Measurements from ENCODE around the gene G6PC2. TPM values are rescaled to one million over a fixed set of nuclear protein-coding genes. Genes with fewer than 3 reads are reported as not detected.
A peak's percentile ranks its signal among the peaks of the same experiment; 100 is the strongest.

G6PC2 gene, protein sequence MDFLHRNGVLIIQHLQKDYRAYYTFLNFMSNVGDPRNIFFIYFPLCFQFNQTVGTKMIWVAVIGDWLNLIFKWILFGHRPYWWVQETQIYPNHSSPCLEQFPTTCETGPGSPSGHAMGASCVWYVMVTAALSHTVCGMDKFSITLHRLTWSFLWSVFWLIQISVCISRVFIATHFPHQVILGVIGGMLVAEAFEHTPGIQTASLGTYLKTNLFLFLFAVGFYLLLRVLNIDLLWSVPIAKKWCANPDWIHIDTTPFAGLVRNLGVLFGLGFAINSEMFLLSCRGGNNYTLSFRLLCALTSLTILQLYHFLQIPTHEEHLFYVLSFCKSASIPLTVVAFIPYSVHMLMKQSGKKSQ
- total RNA-seq (2021) (not detected in 2 replicates), Bru-seq, nascent RNA (not detected), BruChase-seq, experiment 1, labeled RNA remaining after a 2-hour chase (not detected), BruChase-seq, experiment 2, labeled RNA remaining after a 6-hour chase (not detected)
- long read RNA-seq = 0 reads

DNA sequence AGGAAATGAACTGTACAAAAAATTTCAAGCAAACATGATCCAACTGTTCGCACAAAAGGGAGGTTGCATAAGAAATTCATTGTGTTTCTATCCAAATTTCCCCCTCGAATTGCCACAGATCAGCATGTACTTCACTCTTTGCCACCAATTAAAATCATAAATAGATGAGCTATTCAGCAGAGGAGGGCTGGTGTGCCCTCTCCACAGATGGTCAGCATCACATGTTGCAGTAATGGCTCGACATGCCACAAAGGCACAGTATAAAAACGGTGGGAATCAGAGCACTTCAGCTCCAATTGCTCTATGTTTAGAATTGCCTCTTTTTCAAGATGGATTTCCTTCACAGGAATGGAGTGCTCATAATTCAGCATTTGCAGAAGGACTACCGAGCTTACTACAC is at the start of gene G6PC2:
G6PC2 (plus strand) TSS at position 289 of the 400 bp plus-strand sequence; CDS start at position 330, 41 bp downstream.
- intact Hi-C loops (cut with micrococcal nuclease; ENCODE audit: unreplicated experiment) = no loop called here
- H3K27me3 ChIP-seq (ENCODE audit: insufficient read depth, low read depth) = no peaks in the 10 kb centered on the region
- H3F3A ChIP-seq (ENCODE audit: insufficient read depth, low read depth) = no peaks in the 10 kb centered on the region
- no peak within 1 kb of the TSS for H3K4me3 ChIP-seq
- H3K9me3 ChIP-seq (ENCODE audit: insufficient read depth, low read depth) = no peaks in the 10 kb centered on the region
- H3K27ac ChIP-seq = no peak within 1 kb of the TSS
- no TSS peak for BruUV-seq (replicated peaks)
- no peaks in the 10 kb centered on the region for H3K79me2 ChIP-seq (ENCODE audit: low read depth)
- H3K4me1 ChIP-seq (replicated peaks; ENCODE audit: insufficient read depth) = no peaks in the 10 kb centered on the region
- no peaks in the 10 kb centered on the region for H4K20me1 ChIP-seq (ENCODE audit: insufficient read depth)
- CTCF ChIA-PET = no interaction called here
- no peaks in the 10 kb centered on the region for H3K36me3 ChIP-seq (ENCODE audit: low read depth)
- H2AFZ ChIP-seq = no peak within 1 kb of the TSS
- no peak within 1 kb of the TSS for H3K4me2 ChIP-seq
- H3K9me2 ChIP-seq (ENCODE audit: insufficient read depth) = no peaks in the 10 kb centered on the region
- POLR2A ChIA-PET (ENCODE audit: unreplicated experiment) = no interaction called here
- TF ChIP-seq EZH2 (IDR thresholded peaks at IDR 0.05; ENCODE audit: low read depth) (no peak), CTCF (conservative IDR thresholded peaks at IDR 0.05) (no peak)
- no peak for DNase-seq

GRCh38 chr2:168851674-168852320 is 49.3 kb upstream of the G6PC2 start:
- H4K20me1 ChIP-seq (ENCODE audit: insufficient read depth) = no peaks in the 10 kb centered on the region
- no peaks in the 10 kb centered on the region for H3K27me3 ChIP-seq (ENCODE audit: insufficient read depth, low read depth)
- H3K4me3 ChIP-seq = no peak overlapping the region
- no peak overlapping the region for H2AFZ ChIP-seq
- POLR2A ChIA-PET (ENCODE audit: unreplicated experiment) = no interaction called here
- no peaks in the 10 kb centered on the region for H3K36me3 ChIP-seq (ENCODE audit: low read depth)
- peak in 1 of 2 experiments; percentile 50 for DNase-seq
- no peaks in the 10 kb centered on the region for H3K79me2 ChIP-seq (ENCODE audit: low read depth)
- no peak overlapping the region for H3K27ac ChIP-seq
- no peaks in the 10 kb centered on the region for H3K4me1 ChIP-seq (replicated peaks; ENCODE audit: insufficient read depth)
- intact Hi-C loops (cut with micrococcal nuclease; ENCODE audit: unreplicated experiment) = no loop called here
- H3K9me3 ChIP-seq (ENCODE audit: insufficient read depth, low read depth) = no peaks in the 10 kb centered on the region
- no peaks in the 10 kb centered on the region for H3K9me2 ChIP-seq (ENCODE audit: insufficient read depth)
- no TSS peak for BruUV-seq (replicated peaks)
- no peak overlapping the region for H3K4me2 ChIP-seq
- TF ChIP-seq CTCF (conservative IDR thresholded peaks at IDR 0.05) = no peak
- TF ChIP-seq EZH2 (IDR thresholded peaks at IDR 0.05; ENCODE audit: low read depth) = no peak
- no peaks in the 10 kb centered on the region for H3F3A ChIP-seq (ENCODE audit: insufficient read depth, low read depth)
- CTCF ChIA-PET = no interaction called here

GRCh38 chr2:168852481-168852880 is 48.6 kb upstream of the G6PC2 start:
- POLR2A ChIA-PET (ENCODE audit: unreplicated experiment) = no interaction called here
- BruUV-seq (replicated peaks) = no TSS peak
- CTCF ChIA-PET = no interaction called here

More at GRCh38 chr2:168852481-168852880, 48.6 kb upstream of the G6PC2 start:
- Histone ChIP-seq H3K27me3 (ENCODE audit: insufficient read depth, low read depth) (no peaks in the 10 kb centered on the region), H3K27ac (no peak overlapping the region), H3K79me2 (ENCODE audit: low read depth) (no peaks in the 10 kb centered on the region), H3K4me1 (replicated peaks; ENCODE audit: insufficient read depth) (no peaks in the 10 kb centered on the region), H3K9me3 (ENCODE audit: insufficient read depth, low read depth) (no peaks in the 10 kb centered on the region), H3K36me3 (ENCODE audit: low read depth) (no peaks in the 10 kb centered on the region), H3K9me2 (ENCODE audit: insufficient read depth) (no peaks in the 10 kb centered on the region), H3F3A (ENCODE audit: insufficient read depth, low read depth) (no peaks in the 10 kb centered on the region), H3K4me3 (no peak overlapping the region), H4K20me1 (ENCODE audit: insufficient read depth) (no peaks in the 10 kb centered on the region), H2AFZ (no peak overlapping the region), H3K4me2 (no peak overlapping the region)
- intact Hi-C loops (cut with micrococcal nuclease; ENCODE audit: unreplicated experiment) = no loop called here
- no peak for DNase-seq
- TF ChIP-seq EZH2 (IDR thresholded peaks at IDR 0.05; ENCODE audit: low read depth) (no peak), CTCF (conservative IDR thresholded peaks at IDR 0.05) (no peak)
